Panc1 (cell line): ENCODE measurements around the gene ARFGEF2.

Experiments
- POLR2AphosphoS5 ChIP-seq: IDR thresholded peaks from 2 replicates; pipeline ENCODE4 v1.6.1; 2012; ENCODE audit warnings: mild to moderate bottlenecking, low read depth, low read length, moderate library complexity
- REST ChIP-seq, 2 experiments: IDR thresholded peaks; 2 replicates each; pipeline ENCODE4 v1.6.1; 2011 to 2012; ENCODE audit warnings: low read depth in 2 of 2, control low read depth in 1 of 2, low read length in 1 of 2, mild to moderate bottlenecking in 1 of 2, moderate library complexity in 1 of 2; ENCODE audit not compliant: insufficient read depth in 1 of 2
- SIN3A ChIP-seq: IDR thresholded peaks from 2 replicates; pipeline ENCODE4 v1.6.1; 2012; ENCODE audit warnings: low read depth, mild to moderate bottlenecking, low read length, moderate library complexity, borderline replicate concordance; ENCODE audit not compliant: insufficient read depth
- TCF7L2 ChIP-seq: IDR thresholded peaks from 2 replicates; pipeline ENCODE4 v1.6.1; 2011; ENCODE audit warnings: mild to moderate bottlenecking, low read depth, low read length, inconsistent platforms
- TF ChIP-seq, protein P1 (sequence below): fragments of 450-650 bp; IDR thresholded peaks from 2 replicates; pipeline ENCODE4 v1.5.1; 2017; ENCODE audit warnings: mild to moderate bottlenecking

DNA sequence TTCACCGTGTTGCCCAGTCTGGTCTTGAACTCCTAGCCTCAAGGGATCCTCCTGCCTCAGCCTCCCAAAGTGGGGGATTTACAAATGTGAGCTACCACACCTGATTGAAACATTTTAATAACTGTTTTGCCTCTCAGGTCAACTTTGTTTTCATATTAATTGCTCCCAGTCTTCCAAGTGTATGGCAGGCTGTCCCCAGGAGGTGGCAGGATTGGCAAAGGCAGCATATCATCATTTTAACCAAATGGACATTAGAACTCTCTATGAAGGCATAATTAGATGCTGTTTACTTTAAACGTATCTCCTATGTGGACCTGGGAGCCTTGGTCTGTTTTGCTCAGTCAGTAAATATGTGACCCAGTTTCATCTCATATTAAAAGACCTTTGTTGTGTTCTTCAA, 65.4 kb downstream of the ARFGEF2 start:
- TF ChIP-seq, protein P1, sequence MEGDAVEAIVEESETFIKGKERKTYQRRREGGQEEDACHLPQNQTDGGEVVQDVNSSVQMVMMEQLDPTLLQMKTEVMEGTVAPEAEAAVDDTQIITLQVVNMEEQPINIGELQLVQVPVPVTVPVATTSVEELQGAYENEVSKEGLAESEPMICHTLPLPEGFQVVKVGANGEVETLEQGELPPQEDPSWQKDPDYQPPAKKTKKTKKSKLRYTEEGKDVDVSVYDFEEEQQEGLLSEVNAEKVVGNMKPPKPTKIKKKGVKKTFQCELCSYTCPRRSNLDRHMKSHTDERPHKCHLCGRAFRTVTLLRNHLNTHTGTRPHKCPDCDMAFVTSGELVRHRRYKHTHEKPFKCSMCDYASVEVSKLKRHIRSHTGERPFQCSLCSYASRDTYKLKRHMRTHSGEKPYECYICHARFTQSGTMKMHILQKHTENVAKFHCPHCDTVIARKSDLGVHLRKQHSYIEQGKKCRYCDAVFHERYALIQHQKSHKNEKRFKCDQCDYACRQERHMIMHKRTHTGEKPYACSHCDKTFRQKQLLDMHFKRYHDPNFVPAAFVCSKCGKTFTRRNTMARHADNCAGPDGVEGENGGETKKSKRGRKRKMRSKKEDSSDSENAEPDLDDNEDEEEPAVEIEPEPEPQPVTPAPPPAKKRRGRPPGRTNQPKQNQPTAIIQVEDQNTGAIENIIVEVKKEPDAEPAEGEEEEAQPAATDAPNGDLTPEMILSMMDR, result peak; percentile 69
- TF ChIP-seq POLR2AphosphoS5, result no peak
- no peak for TF ChIP-seq SIN3A
- no peak for TF ChIP-seq TCF7L2
- TF ChIP-seq REST (IDR thresholded peaks at IDR 0.05; ENCODE audit: insufficient read depth in 1 of 2, low read depth in 2 of 2, low read length in 1 of 2), result no peak
